PC-3 (cell line): ENCODE data around the gene EXOC4.

Source experiments
- CTCF ChIP-seq: fragments of 300-600 bp; sonication (generic); conservative IDR thresholded peaks from 2 replicates; pipeline ENCODE4 v1.5.1; 2017; ENCODE audit warnings: antibody characterized with exemption, low read depth, mild to moderate bottlenecking, low read length
- EZH2 ChIP-seq: fragments of 300-600 bp; sonication (generic); IDR thresholded peaks from one replicate; pipeline ENCODE4 v1.6.1; 2017; ENCODE audit warnings: antibody characterized with exemption, mild to moderate bottlenecking, low read length; ENCODE audit not compliant: unreplicated experiment

GRCh38 chr7:134048166-134048565 is 795.3 kb downstream of the EXOC4 start:
- TF ChIP-seq EZH2, result no peak
- TF ChIP-seq CTCF, result no peak
